Epithelial cell of esophagus (primary cell): Measurements from ENCODE around the gene FGF12.
A peak's percentile ranks its signal among the peaks of the same experiment; 100 is the strongest.

Experiments
- DNase-seq: peaks from one replicate; pipeline ENCODE4 v3.0.0; 2010; ENCODE audit warnings: low read depth
- H3K4me3 ChIP-seq: 2 replicates; pipeline ENCODE4 v1.5.1; 2011; ENCODE audit warnings: mild to moderate bottlenecking, low read length, control low read depth
- CTCF ChIP-seq: IDR thresholded peaks from 2 replicates; pipeline ENCODE4 v1.5.1; 2011; ENCODE audit warnings: low read depth, mild to moderate bottlenecking, low read length, control low read depth, inconsistent platforms; ENCODE audit not compliant: insufficient read depth; ENCODE audit errors: missing control alignments

FGF12 gene

GRCh38 chr3:192326656-192327055 lies 400.7 kb downstream of the FGF12 start:
- no peak for TF ChIP-seq CTCF
- DNase-seq, result no peak
- H3K4me3 ChIP-seq, result no peak overlapping the region

- H3K4me3 ChIP-seq, result no peak overlapping the region
- DNase-seq, result no peak
- TF ChIP-seq CTCF, result no peak
Measured at GRCh38 chr3:192317564-192317963, 409.8 kb downstream of the FGF12 start.

GRCh38 chr3:192313605-192314004 lies 413.7 kb downstream of the FGF12 start:
- no peak overlapping the region for H3K4me3 ChIP-seq
- TF ChIP-seq CTCF, result no peak
- DNase-seq, result no peak

- no peak for TF ChIP-seq CTCF
- DNase-seq, result no peak
- no peak overlapping the region for H3K4me3 ChIP-seq
Measured at GRCh38 chr3:192307631-192308030, 419.7 kb downstream of the FGF12 start.

GRCh38 chr3:192303235-192303634 lies 424.1 kb downstream of the FGF12 start:
- DNase-seq, result peak; percentile 4
- TF ChIP-seq CTCF, result no peak
- H3K4me3 ChIP-seq, result no peak overlapping the region

- no peak for TF ChIP-seq CTCF
- DNase-seq, result no peak
- H3K4me3 ChIP-seq, result no peak overlapping the region
Measured at GRCh38 chr3:192302721-192303120, 424.6 kb downstream of the FGF12 start.

- no peak for TF ChIP-seq CTCF
- DNase-seq, result no peak
- H3K4me3 ChIP-seq, result no peak overlapping the region
Measured at GRCh38 chr3:192299921-192300320, 427.4 kb downstream of the FGF12 start.
